GM06990 (cell line): Measurements from ENCODE around the gene CTRB1.

ENCODE experiments used
- DNase-seq: peaks from one replicate; pipeline ENCODE4 v3.0.0-alpha.2; 2011; ENCODE audit not compliant: insufficient read length; ENCODE audit errors: extremely low read depth
- H3K27me3 ChIP-seq: replicated peaks from 2 replicates; pipeline ENCODE4 v1.6.0; 2011; ENCODE audit warnings: low read length; ENCODE audit not compliant: control insufficient read depth, insufficient read depth
- H3K36me3 ChIP-seq: 2 replicates; pipeline ENCODE4 v1.5.1; 2011; ENCODE audit warnings: low read length; ENCODE audit not compliant: control insufficient read depth, insufficient read depth
- H3K4me3 ChIP-seq: replicated peaks from 2 replicates; pipeline ENCODE4 v1.5.1; 2011; ENCODE audit warnings: low read depth, mild to moderate bottlenecking, control low read depth, low read length
- TF ChIP-seq, protein P1 (sequence below): IDR thresholded peaks from 2 replicates; pipeline ENCODE4 v1.5.1; 2011; ENCODE audit warnings: low read length, control low read depth, mild to moderate bottlenecking, inconsistent platforms; ENCODE audit not compliant: insufficient read depth, poor library complexity, severe bottlenecking

The CTRB1 gene

DNA sequence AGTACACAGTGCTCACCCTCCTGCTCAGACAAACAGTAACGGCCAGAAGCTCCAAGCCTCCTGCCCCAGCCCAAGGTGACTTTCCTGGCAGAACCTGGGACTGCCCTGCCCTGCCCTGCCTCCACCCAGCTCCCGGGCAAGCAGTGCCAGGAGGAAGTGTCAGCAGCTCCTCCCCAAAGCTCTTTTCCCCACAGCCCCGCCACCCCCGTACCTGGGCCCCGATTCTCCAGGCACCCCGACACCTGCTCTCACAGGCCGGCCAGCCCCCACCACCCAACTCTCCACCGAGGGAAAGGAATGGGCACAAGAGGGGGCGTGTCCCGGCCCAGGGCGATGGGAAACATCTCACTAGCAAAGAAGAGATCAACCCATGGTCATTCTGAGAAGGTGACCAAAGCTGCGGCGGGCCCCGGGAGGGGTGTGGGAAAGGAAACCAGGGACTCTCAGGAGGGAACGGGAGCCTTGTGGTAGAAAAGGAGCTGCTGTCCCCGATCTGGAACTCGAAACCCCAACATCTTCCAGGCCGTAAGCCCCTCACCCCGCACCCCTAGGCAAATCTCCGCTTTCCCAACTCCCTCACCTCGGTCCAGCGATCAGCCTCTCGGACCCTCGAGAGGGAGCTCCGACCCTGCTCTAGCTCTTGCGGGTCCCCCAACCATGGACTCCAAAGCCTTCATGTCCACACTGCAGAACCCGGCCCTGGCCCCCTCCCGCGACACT is 31.5 kb downstream of the CTRB1 start:
- H3K4me3 ChIP-seq = peak overlapping the region; percentile 76
- no peak for DNase-seq
- H3K36me3 ChIP-seq = no peaks in the 10 kb centered on the region; the same call in none of the 2 replicates
- H3K27me3 ChIP-seq = no peaks in the 10 kb centered on the region
- TF ChIP-seq, protein P1, sequence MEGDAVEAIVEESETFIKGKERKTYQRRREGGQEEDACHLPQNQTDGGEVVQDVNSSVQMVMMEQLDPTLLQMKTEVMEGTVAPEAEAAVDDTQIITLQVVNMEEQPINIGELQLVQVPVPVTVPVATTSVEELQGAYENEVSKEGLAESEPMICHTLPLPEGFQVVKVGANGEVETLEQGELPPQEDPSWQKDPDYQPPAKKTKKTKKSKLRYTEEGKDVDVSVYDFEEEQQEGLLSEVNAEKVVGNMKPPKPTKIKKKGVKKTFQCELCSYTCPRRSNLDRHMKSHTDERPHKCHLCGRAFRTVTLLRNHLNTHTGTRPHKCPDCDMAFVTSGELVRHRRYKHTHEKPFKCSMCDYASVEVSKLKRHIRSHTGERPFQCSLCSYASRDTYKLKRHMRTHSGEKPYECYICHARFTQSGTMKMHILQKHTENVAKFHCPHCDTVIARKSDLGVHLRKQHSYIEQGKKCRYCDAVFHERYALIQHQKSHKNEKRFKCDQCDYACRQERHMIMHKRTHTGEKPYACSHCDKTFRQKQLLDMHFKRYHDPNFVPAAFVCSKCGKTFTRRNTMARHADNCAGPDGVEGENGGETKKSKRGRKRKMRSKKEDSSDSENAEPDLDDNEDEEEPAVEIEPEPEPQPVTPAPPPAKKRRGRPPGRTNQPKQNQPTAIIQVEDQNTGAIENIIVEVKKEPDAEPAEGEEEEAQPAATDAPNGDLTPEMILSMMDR = no peak

DNA sequence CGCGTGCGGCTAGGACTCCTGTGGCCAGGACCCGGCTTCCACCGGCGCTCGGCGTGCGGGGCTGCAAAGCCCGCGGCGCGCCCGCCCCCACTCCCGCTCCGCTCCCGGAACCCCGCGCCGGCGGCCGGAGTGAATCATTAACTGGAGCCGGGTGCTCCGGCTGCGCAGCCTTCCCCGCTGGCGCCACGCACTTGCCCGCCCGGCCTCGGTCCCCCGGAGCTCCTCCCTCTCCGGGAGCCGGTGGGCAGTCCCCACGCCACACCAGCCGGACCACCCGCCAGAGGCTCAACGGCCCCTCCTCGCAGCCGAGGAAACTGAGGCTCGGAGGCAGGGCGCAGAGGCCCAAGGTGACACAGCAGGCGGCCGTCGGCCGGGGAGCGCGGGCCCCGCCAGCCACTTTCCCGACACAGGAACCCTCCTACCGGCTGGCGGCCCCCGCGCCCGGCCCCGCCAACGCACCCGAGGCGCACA is 32.1 kb downstream of the CTRB1 start:
- Histone ChIP-seq H3K27me3 (no peaks in the 10 kb centered on the region), H3K4me3 (peak overlapping the region; percentile 76), H3K36me3 (no peaks in the 10 kb centered on the region; the same call in none of the 2 replicates)
- TF ChIP-seq, protein P1 = no peak
- no peak for DNase-seq

- Histone ChIP-seq H3K27me3 (no peaks in the 10 kb centered on the region), H3K36me3 (no peaks in the 10 kb centered on the region; the same call in none of the 2 replicates), H3K4me3 (peak within 1 kb of the TSS; percentile 76)
- peak; percentile 81 for DNase-seq
- TF ChIP-seq, protein P1 = no peak
These were observed 32.7 kb downstream of the CTRB1 start, which contains the start of gene BCAR1 for GRCh38 chr16:75251280-75252048. BCAR1 (minus strand) TSS chr16:75251624; CDS start chr16:75251482, 142 bp downstream.

DNA sequence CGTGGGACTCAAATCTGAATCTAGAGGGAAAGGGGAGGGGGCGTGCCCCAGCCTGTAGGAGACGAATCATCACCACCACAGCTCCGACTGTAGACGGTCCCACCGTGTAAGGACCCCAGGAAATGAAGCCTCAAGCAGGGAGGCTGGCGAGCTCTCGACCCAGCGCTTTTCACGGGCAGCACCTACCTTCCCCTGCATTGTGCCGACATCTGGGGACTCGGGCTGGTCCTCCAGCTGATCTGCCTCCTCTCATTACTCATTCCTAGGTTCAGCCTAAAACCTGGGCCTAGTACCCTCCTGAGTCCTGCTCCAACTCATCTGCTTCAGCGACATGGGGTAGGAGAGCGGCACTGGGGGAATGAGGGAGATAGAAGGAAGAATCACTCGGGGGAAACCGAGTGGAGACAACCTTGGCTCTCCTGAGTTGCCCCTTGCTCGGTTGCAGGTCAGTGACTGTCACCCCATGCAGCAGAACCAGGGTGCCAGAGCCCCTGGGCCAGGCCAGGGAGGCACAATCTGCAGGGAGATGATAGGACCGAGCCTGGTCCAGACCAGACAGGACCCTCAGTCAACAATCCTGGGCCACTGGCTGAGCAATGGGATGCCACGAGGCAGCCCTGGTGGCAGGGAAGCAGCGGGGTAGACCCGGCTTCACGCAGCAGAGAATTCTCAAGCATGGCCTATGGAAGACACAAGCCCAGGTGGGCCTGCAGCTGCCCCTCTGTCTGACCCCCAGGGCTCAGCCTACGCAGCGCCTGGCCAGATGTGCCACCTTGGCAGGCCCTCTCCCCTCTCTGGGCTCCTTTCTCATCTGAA is 33.5 kb downstream of the CTRB1 start:
- TF ChIP-seq, protein P1 = no peak
- DNase-seq = no peak
- Histone ChIP-seq H3K27me3 (no peaks in the 10 kb centered on the region), H3K36me3 (no peaks in the 10 kb centered on the region; the same call in 1 of the 2 replicates), H3K4me3 (peak overlapping the region; percentile 37; the same call in 1 of the 2 replicates)
